GM12878 (cell line): Measurements from ENCODE around the gene MIEF1. TPM values are rescaled to one million over a fixed set of nuclear protein-coding genes. Genes with fewer than 3 reads are reported as not detected.

Experiments
- BCLAF1 ChIP-seq: fragments of 450-650 bp; IDR thresholded peaks from 2 replicates; pipeline ENCODE4 v1.6.1; 2017; ENCODE audit warnings: antibody characterized with exemption, mild to moderate bottlenecking, moderate library complexity
- BHLHE40 ChIP-seq, 2 experiments: fragments of 450-650 bp in 1 of 2; IDR thresholded peaks; 2 replicates each; pipeline ENCODE4 v1.6.1; 2011 to 2017; ENCODE audit warnings: low read depth in 2 of 2, borderline replicate concordance in 1 of 2, improper control_type of control experiment in 1 of 2, low read length in 1 of 2, mild to moderate bottlenecking in 1 of 2
- CBX5 ChIP-seq: sonication (generic); IDR thresholded peaks from 2 replicates; pipeline ENCODE4 v1.6.1; 2016; ENCODE audit warnings: low read depth, moderate library complexity, mild to moderate bottlenecking, inconsistent platforms
- CREB1 ChIP-seq: IDR thresholded peaks from 2 replicates; pipeline ENCODE4 v1.6.1; 2012; ENCODE audit warnings: low read depth, mild to moderate bottlenecking, inconsistent platforms
- FOXM1 ChIP-seq: IDR thresholded peaks from 2 replicates; pipeline ENCODE4 v1.6.1; 2012; ENCODE audit warnings: low read depth, mild to moderate bottlenecking, inconsistent platforms, low read length, moderate library complexity
- IKZF2 ChIP-seq, 2 experiments: fragments of 450-650 bp; IDR thresholded peaks; 2 replicates each; pipeline ENCODE4 v1.6.1; 2017; ENCODE audit warnings: mild to moderate bottlenecking in 2 of 2, moderate library complexity in 2 of 2
- JUNB ChIP-seq: IDR thresholded peaks from 2 replicates; pipeline ENCODE4 v1.6.1; 2016; ENCODE audit warnings: antibody characterized with exemption, mild to moderate bottlenecking
- JUND ChIP-seq: IDR thresholded peaks from 2 replicates; pipeline ENCODE4 v1.6.1; 2012; ENCODE audit warnings: low read depth, mild to moderate bottlenecking, low read length, improper control_type of control experiment, moderate library complexity
- MEF2B ChIP-seq: fragments of 450-650 bp; IDR thresholded peaks from 2 replicates; pipeline ENCODE4 v1.6.1; 2018; ENCODE audit warnings: mild to moderate bottlenecking, moderate library complexity; ENCODE audit not compliant: partially characterized antibody, poor library complexity, severe bottlenecking
- NKRF ChIP-seq: fragments of 450-650 bp; conservative IDR thresholded peaks from 2 replicates; pipeline ENCODE4 v1.6.1; 2017; ENCODE audit warnings: mild to moderate bottlenecking, moderate library complexity
- RAD21 ChIP-seq: IDR thresholded peaks from 2 replicates; pipeline ENCODE4 v1.6.1; 2011; ENCODE audit warnings: mild to moderate bottlenecking, low read depth, low read length, moderate library complexity; ENCODE audit not compliant: insufficient read depth
- RCOR1 ChIP-seq: conservative IDR thresholded peaks from 2 replicates; pipeline ENCODE4 v1.6.1; 2012; ENCODE audit warnings: low read depth, low read length, improper control_type of control experiment
- TBL1XR1 ChIP-seq: IDR thresholded peaks from 2 replicates; pipeline ENCODE4 v1.6.1; 2012; ENCODE audit warnings: low read depth, low read length, improper control_type of control experiment
- WRNIP1 ChIP-seq: IDR thresholded peaks from 2 replicates; pipeline ENCODE4 v1.6.1; 2011; ENCODE audit warnings: low read depth, low read length, improper control_type of control experiment, borderline replicate concordance
- polyA plus RNA-seq, 11 experiments: library from polyadenylated mRNA; depleted of rRNA in 4 of 11; unstranded in 6 of 11; stranded (reverse) in 5 of 11; fragments of >200 nt; fragmentation: Nextera tagmentation in 4 of 11; fragmentation: Illumina TruSeq in 1 of 11; extraction: Ambion mirVana in 4 of 11; extraction: Trizol in 1 of 11; gene quantifications; 1 replicate in 1 of 11; 2 replicates in 10 of 11; pipeline versions ENCODE4 v1.2.1 to v1.2.3, GENCODE V29; 2011 to 2016; ENCODE audit warnings: inconsistent platforms in 2 of 11, missing spikeins in 2 of 11, low read depth in 1 of 11
- total RNA-seq, 4 experiments: library from RNA; depleted of rRNA in 3 of 4; stranded (reverse); fragments of >200 nt in 3 of 4; fragmentation: Illumina TruSeq in 1 of 4; extraction: Trizol in 1 of 4; gene quantifications; 2 replicates each; pipeline versions ENCODE4 v1.2.1 to v1.2.3, GENCODE V29; 2013 to 2021
- TF ChIP-seq, protein P1 (sequence below): fragments of 450-650 bp; IDR thresholded peaks from 2 replicates; pipeline ENCODE4 v1.6.1; 2018; ENCODE audit warnings: mild to moderate bottlenecking, low read depth, moderate library complexity; ENCODE audit not compliant: partially characterized antibody
- TF ChIP-seq, protein P2 (sequence below): IDR thresholded peaks from 2 replicates; pipeline ENCODE4 v1.6.1; 2012; ENCODE audit warnings: low read depth, low read length, improper control_type of control experiment

MIEF1 gene
- total and polyA plus RNA-seq, 10 of the 15 experiments (the other 5 are each of a cell fraction or from before 2014, with no cell fraction given) = 12.4 to 52.3 (median 29.3) TPM

- TF ChIP-seq, protein P1, sequence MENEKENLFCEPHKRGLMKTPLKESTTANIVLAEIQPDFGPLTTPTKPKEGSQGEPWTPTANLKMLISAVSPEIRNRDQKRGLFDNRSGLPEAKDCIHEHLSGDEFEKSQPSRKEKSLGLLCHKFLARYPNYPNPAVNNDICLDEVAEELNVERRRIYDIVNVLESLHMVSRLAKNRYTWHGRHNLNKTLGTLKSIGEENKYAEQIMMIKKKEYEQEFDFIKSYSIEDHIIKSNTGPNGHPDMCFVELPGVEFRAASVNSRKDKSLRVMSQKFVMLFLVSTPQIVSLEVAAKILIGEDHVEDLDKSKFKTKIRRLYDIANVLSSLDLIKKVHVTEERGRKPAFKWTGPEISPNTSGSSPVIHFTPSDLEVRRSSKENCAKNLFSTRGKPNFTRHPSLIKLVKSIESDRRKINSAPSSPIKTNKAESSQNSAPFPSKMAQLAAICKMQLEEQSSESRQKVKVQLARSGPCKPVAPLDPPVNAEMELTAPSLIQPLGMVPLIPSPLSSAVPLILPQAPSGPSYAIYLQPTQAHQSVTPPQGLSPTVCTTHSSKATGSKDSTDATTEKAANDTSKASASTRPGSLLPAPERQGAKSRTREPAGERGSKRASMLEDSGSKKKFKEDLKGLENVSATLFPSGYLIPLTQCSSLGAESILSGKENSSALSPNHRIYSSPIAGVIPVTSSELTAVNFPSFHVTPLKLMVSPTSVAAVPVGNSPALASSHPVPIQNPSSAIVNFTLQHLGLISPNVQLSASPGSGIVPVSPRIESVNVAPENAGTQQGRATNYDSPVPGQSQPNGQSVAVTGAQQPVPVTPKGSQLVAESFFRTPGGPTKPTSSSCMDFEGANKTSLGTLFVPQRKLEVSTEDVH = peak; percentile 61
- TF ChIP-seq JUNB (no peak), TBL1XR1 (peak; percentile 73; the same call in 1 of the 2 replicates), RAD21 (peak; percentile 88), CREB1 (no peak), NKRF (peak; percentile 73; the same call in 1 of the 2 replicates), FOXM1 (no peak), BHLHE40 (IDR thresholded peaks at IDR 0.05; ENCODE audit: borderline replicate concordance in 1 of 2, low read depth in 2 of 2, low read length in 1 of 2) (peak; percentile 61 to 78; a peak in 3 of 4 replicates), MEF2B (no peak), CBX5 (no peak), RCOR1 (peak; percentile 95), JUND (peak; percentile 24; the same call in 1 of the 2 replicates), WRNIP1 (peak; percentile 96; the same call in 1 of the 2 replicates), IKZF2 (IDR thresholded peaks at IDR 0.05) (peak in 1 of 2 experiments; percentile 63; a peak in 3 of 4 replicates), BCLAF1 (0 out of 2 replicates have a peak, but pooled peaks have one; percentile 15)
- TF ChIP-seq, protein P2, sequence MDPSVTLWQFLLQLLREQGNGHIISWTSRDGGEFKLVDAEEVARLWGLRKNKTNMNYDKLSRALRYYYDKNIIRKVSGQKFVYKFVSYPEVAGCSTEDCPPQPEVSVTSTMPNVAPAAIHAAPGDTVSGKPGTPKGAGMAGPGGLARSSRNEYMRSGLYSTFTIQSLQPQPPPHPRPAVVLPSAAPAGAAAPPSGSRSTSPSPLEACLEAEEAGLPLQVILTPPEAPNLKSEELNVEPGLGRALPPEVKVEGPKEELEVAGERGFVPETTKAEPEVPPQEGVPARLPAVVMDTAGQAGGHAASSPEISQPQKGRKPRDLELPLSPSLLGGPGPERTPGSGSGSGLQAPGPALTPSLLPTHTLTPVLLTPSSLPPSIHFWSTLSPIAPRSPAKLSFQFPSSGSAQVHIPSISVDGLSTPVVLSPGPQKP = peak; percentile 87
Measured at GRCh38 chr22:39528681-39529486, 26.8 kb downstream of the MIEF1 start (continued).
